ENCODE measurements around the gene HS6ST2. TPM values are rescaled to one million over a fixed set of nuclear protein-coding genes. Genes with fewer than 3 reads are reported as not detected.

The HS6ST2 gene
- total and polyA plus RNA-seq, 9 of the 15 experiments (the other 6 are each of a cell fraction or from before 2014, with no cell fraction given): not detected

DNA sequence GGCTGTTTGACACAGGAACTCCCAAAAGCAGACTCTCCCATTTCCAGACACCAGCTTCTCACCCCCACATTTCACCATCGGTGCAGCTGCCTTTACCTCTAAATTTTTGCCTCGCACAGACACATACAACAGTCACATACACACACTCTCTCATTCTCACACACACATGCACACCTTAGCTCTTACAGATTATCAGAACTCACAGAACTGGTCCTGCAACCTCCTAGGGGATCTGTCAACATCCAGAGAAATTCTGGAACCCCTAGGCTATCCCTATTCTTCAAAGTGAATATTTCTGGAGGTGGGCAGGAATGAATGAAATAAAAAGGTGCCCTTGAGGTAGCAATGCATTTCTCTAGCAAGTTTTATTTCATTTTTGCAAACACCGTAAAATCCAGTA, 4.1 kb downstream of the HS6ST2 start (continued):
- TF ChIP-seq THAP12 (CRISPR knock-in tag; IDR thresholded peaks at IDR 0.05) (no peak), EZH2 (IDR thresholded peaks at IDR 0.05; ENCODE audit: borderline replicate concordance, low read depth, low read length) (no peak), ZNF507 (tag; conservative IDR thresholded peaks at IDR 0.05) (no peak), MTA3 (IDR thresholded peaks at IDR 0.05; ENCODE audit: borderline replicate concordance) (no peak)
- TF ChIP-seq, protein P1, sequence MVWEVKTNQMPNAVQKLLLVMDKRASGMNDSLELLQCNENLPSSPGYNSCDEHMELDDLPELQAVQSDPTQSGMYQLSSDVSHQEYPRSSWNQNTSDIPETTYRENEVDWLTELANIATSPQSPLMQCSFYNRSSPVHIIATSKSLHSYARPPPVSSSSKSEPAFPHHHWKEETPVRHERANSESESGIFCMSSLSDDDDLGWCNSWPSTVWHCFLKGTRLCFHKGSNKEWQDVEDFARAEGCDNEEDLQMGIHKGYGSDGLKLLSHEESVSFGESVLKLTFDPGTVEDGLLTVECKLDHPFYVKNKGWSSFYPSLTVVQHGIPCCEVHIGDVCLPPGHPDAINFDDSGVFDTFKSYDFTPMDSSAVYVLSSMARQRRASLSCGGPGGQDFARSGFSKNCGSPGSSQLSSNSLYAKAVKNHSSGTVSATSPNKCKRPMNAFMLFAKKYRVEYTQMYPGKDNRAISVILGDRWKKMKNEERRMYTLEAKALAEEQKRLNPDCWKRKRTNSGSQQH (CRISPR knock-in tag; IDR thresholded peaks at IDR 0.05): no peak

DNA sequence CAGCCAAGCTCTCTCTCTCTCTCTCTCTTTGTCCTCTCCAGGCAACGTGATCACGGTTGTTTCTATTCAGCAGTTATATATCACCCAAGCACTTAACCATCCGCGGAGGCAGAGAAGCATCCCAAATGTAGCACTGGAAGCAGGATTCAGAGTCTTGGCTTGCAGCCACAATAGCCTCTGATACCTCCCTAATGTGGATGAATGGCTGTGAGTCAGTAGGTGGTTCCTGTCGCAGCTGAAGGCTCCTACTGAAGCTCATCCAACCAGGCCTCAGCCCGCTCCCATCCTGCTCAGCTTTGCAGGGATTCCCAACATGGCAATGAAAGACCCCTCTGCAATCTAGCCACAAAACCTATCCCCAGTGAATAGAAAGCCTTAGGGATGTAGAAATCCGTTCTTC, 5.1 kb downstream of the HS6ST2 start:
- BruUV-seq (replicated peaks): no TSS peak

More for the DNA sequence above, 5.1 kb downstream of the HS6ST2 start:
- FAIRE-seq (no peak), DNase-seq (ENCODE audit: extremely low read depth in 1 of 4, low spot score in 3 of 4) (no peak), ATAC-seq (no peak)
- no peak overlapping the region for H3K4me2 ChIP-seq (ENCODE audit: insufficient read depth, low read length)
- H3K27ac ChIP-seq (ENCODE audit: extremely low read depth, low read depth, low read length): no peak overlapping the region
- no peaks in the 10 kb centered on the region for H3K9me1 ChIP-seq (ENCODE audit: control insufficient read depth, insufficient read depth, low read length)
- no peak overlapping the region for H3K9ac ChIP-seq (ENCODE audit: insufficient read depth in 1 of 2, low read depth in 2 of 2, low read length in 2 of 2)
- no peaks in the 10 kb centered on the region for H3K79me2 ChIP-seq (ENCODE audit: control insufficient read depth, insufficient read depth, low read length)
- CTCF ChIA-PET (ENCODE audit: low intra/inter-chr PET ratio): no interaction called here
- POLR2A ChIA-PET: no interaction called here
- H3K9me3 ChIP-seq (replicated peaks; ENCODE audit: control insufficient read depth, insufficient read depth, low read depth, low read length): no peaks in the 10 kb centered on the region
- no peak overlapping the region for H2AFZ ChIP-seq (ENCODE audit: low read depth, low read length)
- intact Hi-C loops (cut with micrococcal nuclease) (no loop called here), in situ Hi-C loops (cut with MboI) (no loop called here)
- no peaks in the 10 kb centered on the region for H4K20me1 ChIP-seq (replicated peaks; ENCODE audit: control insufficient read depth, insufficient read depth, low read length)
- H3K4me3 ChIP-seq: no peak overlapping the region
- H3K4me1 ChIP-seq (replicated peaks in 1 of 2; ENCODE audit: control insufficient read depth in 2 of 2, insufficient read depth in 2 of 2, low read length in 2 of 2): no peaks in the 10 kb centered on the region
- no peaks in the 10 kb centered on the region for H3K36me3 ChIP-seq (ENCODE audit: control insufficient read depth, insufficient read depth, low read length)
- H3K27me3 ChIP-seq (ENCODE audit: control insufficient read depth in 2 of 2, insufficient read depth in 2 of 2, low read length in 2 of 2): no peaks in the 10 kb centered on the region
- whole genome bisulfite sequencing (ENCODE audit: insufficient coverage, low coverage, missing lambda C conversion rate): 0% methylated on average over 4 of the region's 7 CpGs
- no peak for TF ChIP-seq ESRRA (IDR thresholded peaks at IDR 0.05; ENCODE audit: borderline replicate concordance, low read depth)
- TF ChIP-seq MAFK (IDR thresholded peaks at IDR 0.05; ENCODE audit: low read length): no peak
- no peak for TF ChIP-seq TAF15 (IDR thresholded peaks at IDR 0.05; ENCODE audit: low read depth, low read length)
- no peak for TF ChIP-seq STAT6 (CRISPR knock-in tag; IDR thresholded peaks at IDR 0.05)
- TF ChIP-seq KLF16 (IDR thresholded peaks at IDR 0.05): no peak

Data from K562 (cell line).